ENCODE measurements around the gene TOR2A.
"Not testable (repeated sequence)": the region's sequence is repeated elsewhere in the genome, so short reads cannot be mapped to it uniquely, and the experiment has no call there.

The TOR2A gene

DNA sequence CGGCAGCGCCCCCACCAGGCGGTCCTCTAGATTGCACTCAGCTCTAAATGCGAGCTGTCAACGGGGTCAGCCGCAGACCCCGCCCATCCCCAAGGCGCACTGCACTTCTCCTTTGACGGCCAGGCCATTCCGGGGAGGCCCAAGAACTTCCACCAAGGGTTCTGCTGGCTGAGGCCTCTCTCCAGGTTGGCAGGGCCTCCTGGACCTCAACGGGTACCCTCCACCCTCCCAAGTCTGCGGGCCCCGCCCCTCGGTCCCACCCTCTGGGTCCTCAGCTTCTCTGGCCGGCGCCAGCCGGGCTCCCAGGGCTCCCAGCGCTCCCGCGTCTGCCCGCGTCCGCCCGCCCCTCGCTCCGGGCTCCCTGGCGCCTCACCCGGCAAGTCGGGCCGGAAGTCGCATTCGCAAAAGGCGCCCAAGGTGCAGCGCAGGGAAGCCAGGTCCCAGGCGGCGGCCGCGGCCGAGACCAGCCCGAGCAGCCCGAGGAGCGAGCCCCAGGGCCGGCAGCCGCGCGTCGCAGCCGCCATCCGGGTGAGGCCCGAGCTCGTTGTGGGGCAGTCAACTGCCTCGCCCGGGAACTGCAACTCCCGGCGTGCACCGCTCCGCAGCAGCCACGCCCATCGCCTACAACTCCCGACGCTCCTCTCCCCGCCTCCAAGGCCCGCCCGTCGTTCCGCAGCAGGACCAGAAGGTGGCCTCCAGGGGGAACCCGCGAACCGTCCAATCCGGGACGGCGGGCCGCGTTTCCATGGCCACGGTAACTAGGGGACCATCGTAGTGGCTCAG is at the start of gene TOR2A:
TSS of gene TOR2A (minus strand) at position 548 of the 783 bp plus-strand sequence. CDS start at position 524, 24 bp downstream.
- DNase-seq: peak; percentile 99

DNA sequence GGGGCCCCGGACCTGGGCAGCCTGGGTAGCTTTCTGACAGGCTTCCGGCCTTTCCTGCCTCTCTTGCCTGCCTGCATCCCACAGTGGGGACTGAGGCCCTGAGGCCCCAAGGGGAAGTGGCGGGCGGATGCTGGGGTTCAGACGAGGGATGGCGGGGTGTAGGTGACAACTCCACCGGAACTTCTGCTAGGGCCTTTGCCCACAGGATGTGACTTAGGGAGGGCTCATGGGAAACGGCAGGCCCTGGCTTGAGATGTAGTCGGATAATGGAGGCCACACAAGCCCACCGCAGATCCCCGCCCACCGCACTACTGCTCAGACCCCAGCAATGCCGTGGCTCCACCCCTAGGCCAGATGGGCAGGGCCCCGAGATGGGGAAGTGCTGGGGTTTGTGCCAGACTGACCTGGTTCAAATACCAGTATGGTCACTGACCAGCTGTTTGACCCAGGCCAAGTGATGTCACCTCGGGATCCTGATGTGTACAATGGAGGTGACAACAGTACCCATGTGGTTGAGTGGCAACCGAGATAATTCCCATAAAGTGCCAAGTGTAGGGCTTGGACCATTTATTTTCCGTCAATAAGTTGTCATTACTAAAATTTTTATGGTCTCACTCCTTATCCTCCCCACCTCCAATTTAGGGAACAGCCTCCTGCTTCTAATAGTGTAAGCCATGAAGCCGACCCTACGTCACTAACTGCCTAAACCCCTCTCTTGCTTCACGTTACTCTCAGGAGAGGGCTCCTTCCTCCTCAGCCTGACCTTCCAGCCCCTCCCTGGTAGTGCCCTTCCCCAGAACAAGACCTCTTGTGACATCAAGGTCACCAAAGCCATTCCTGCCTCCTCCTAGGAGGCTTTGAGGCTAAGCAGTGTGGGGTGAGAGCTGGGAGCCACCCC is 48.3 kb upstream of the TOR2A start:
- peak; percentile 88 for DNase-seq

DNA sequence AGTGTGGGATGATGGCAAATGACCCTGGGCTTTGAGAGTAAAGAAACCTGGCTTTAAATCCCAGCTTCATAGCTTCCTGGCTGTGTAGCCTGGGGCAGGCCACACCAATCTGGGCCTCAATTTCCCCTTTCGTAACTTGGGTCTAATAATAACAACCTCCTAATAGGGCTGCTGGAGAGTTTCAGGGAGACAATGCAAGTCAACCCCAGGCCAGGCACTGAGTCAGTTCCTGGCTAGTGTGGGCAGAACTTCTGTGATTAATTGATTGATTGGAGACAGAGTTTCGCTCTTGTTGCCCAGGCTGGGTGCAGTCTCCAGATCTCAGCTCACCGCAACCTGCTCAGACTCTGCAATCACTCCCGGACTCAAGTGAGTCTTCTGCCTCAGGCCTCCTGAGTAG is 46.7 kb upstream of the TOR2A start:
- no peak for DNase-seq

DNA sequence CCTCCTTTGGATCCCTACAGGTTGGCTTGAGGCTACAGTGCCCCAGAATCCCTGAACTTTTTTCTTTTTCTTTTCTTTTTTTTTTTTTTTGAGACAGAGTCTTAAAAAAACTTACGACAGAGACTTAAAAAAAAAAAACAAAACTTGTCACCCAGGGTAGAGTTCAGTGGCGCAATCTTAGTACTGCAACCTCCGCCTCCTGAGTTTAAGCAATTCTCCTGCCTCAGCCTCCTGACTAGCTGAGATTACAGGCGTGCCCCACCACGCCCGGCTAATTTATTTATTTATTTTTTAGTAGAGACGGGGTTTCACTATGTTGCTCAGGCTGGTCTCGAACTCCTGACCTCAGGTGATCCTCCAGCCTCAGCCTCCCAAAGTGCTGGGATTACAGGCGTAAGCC is 45.8 kb upstream of the TOR2A start:
- DNase-seq: not testable (repeated sequence)

DNA sequence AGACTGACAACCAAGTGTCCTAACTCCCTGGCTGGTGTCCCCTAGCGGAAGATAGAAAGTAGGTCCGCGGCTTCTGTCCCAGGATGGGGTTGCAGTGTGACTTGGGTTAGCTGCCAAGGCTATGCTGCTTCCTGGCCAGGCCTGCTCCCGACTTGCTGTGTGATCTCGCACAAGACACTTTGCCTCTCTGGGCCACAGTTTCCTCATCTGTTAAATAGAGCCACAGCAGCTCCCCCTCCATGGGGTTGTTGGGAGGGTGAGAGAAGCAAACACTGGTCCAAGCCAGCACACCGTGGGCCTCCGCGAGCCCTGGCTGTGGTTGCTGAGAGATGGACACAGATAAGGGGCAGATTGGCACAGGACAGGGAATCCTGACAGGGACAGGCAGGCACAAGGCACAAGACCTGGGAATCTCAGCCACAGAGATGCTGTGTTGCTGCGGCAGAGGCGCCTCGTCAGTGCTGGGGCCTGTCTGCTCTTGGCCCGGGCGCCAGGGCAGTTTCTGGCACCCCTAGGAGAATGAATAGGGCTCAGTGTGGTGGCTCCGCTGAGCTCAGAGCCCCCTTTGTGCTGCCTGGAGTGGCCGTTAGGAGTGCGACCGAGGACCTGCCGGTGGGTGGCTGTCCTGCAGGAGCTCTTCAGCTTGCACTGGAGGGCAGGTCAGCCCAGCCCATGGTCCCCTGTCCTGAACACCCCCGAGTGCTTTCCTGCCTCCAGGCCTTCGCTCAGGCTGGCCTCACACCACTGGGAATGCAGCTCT is 45.2 kb upstream of the TOR2A start:
- DNase-seq: no peak

DNA sequence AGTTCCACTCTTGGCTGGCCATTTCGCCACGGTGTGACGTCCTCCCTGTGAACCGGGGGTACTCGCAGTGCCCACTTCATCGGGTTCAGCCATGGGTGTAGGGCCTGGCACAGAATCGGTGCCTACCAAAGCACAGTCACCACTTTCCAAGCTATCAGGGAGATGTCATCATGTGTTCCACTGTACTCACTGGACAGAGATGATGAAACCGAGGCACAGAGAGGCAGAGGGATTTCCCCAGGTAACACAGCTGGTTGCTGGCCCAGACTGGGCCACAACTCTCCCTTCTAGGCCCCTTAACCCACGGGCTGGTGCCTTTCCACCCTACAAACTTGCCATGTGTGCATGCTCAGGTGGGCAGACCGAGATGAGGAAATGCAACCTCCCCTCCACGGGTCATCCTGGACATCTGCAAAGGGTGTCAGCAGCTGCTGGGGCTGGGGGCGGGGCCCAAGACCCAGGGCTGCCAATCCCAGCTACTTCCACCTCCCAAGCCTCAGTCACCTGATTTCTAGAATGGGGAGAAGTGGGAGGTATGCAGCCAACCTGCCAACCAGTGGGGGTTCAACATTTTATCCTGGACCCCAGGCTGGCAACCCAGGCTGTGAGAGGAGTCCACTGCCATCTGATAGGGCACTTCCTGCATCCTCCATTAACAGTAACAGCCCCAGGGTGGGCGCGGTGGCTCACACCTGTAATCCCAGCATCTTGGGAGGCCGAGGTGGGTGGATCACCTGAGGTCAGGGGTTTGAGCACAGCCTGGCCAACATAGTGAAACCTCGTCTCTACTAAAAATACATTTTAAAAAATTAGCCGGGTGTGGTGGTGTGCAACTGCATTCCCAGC is 44.3 kb upstream of the TOR2A start:
- peak; percentile 73 for DNase-seq

DNA sequence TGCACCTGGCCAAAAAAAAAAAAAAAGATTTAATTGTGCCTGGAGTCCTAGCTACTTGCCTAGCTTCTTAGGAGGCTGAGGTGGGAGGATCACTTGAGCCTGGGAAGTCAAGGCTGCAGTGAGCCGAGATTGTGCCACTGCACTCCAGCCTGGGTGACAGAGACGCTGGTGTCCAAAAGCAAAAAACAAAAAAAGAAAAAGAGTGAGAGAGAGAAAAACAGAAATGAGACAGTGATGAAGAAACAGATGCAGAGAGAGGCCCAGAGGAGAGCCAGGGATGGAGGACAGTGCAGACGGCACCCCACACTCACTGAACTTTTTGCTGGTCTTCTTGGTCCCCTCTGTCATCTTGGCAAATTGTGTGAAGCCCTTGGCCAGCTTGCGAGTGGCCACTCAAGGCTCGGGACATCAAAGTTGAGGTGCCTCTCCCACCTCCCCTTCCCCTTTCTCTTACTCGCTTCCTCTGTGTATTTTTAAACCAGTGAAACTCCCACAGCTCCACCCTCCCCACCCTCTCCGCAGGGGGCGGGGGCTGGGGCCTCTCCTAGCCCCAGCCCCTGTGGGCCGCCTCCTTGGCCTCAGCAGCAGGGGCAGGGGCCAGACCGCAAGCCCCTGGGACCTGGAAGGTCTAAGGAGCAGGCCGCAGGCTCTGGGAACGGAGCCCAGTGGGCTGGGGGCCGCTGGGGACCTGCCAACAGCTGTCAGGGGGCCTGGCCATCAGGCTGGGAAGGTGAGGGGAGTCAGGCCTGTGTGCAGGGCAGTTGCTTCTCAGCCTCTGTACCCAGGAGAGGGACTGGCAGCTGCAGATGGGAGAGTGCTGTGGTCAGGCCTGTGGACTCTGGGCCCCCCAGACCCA is 43.4 kb upstream of the TOR2A start, which contains the start of gene SH2D3C:
TSS of gene SH2D3C (minus strand) at position 387 of the 856 bp plus-strand sequence. CDS start at position 348, 39 bp downstream.
- DNase-seq: peak; percentile 56

DNA sequence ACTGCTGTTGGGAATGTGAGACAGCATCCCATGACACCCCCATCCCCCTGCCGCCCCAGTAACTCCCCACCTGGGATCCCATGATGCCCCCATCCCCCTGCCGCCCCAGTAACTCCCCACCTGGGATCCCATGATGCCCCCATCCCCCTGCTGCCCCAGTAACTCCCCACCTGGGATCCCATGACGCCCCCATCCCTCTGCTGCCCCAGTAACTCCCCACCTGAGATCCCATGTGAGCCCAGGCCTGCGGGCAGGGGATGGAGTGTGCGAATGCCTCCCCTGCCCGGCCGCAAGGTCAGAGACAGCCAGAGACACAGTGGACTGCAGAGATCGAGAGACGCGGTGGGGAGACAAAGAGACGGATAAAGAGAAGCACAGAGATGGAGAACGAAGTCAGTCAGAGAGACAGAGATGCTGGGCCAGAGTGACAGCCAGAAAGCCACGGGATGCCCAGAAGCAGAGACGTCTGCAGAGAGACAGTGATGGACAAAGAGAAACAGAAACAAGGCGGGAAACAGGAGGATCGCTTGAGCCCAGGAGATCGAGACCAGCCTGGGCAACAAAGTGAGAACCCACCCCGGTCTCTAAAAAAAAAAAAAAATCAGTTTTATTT is 42.4 kb upstream of the TOR2A start:
- no peak for DNase-seq

DNA sequence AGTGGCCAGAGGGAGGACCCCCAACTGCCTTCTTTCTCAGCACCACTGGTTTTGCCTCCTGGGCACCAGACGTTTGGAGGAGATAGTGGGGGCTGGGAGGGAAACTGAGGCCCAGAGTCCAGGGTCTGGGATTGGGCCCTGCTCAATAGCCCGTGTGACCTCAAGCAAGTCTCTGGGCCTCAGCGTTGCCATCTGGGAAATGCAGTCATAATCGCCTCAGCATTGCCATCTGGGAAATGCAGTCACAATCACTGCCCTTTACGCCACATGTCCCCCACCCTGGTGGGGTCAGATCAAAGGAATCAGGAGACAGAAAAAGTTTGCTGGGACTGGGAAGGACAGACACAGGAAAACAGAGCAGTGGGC is 41.8 kb upstream of the TOR2A start:
- DNase-seq: no peak

DNA sequence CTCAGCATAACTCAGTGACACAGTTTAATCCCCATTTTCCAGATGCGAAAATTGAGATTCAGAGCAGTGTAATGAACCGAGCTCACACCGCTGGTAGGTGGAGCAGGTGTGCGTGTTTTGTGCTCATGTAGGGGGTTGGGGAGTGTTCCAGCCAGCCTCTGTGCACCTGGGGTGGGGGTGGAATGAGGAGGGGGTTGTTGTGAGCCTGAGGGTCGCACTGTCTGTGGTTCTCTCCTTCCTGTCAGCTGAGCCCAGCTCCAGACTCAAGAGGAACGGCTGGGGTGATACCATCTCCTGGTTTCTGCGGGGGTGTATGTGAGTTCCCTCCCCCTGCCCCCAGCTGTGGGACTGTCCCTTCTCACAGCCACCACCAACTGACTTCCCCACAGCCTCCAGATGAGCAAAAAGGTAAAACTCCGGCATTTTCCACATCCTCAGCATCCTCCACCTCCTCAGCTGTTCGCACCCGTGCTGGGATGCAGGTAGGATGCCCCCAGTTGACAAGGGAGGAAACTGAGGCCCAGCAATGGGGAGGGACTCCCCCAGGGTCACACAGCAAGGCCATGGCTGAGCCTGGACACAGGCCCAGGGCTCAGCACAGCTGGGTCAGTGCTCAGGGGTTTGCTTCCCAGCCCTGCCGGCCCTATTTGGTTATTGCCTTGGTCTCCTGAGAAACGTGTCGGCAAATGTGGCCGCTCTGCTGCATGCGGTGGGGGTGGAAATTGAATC is 41.3 kb upstream of the TOR2A start:
- DNase-seq: peak; percentile 86

DNA sequence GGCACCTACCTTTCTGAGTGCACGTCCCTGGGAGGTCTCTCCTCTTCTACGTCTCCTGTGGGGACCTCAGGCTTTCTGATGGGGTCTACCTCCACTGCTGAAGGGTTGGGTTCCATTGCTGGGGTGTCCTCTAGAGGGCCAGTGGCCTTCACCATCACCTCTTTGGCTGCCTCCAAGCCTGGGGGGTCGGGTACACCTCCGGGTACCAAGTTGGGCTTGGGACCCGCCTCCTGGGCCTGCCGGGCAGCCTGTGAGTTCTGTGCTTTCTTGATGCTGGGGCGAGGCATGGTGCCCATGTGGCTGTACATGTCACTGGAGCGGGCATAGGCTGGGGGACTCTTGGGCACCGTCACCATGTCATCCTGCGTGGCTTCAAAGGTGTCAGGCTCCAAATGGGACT is 38.9 kb upstream of the TOR2A start:
- DNase-seq: no peak

DNA sequence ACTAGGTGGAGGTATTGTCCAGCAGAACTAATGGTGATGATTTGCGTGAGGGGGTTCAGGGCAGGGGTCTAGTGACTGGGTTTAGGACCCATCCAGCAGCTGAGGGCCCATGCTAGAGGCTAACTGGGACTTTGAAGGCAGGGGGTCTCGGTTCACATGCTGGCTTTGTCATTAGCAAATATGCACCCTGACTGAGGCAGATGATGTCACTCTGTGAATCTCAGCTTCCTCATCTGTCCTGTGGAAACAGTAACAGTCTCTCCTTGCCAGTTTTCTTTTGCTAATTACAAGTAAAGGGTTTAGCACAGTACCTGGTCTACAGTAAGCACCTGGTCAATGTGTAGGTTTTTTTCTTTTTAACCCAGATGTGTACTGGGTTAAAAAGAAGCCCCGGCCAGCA is 38.2 kb upstream of the TOR2A start:
- no peak for DNase-seq

DNA sequence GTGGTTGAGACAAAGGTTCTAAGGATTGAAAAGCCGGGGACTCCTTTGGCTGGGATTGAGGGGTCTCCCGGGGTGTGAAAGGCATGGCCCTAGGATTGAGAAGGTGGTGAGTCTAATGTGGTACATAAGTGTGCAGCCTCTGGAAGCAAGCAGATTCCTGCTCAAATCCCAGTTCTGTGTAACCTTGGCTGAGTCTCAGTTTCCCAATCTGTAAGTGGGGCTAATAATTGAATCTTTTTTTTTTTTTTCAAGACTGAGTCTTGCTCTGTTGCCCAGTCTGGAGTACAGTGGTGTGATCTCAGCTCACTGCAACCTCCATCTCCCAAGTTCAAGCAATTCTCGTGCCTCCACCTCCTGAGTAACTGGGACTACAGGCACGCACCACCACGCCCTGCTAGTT is 37.5 kb upstream of the TOR2A start:
- no peak for DNase-seq

DNA sequence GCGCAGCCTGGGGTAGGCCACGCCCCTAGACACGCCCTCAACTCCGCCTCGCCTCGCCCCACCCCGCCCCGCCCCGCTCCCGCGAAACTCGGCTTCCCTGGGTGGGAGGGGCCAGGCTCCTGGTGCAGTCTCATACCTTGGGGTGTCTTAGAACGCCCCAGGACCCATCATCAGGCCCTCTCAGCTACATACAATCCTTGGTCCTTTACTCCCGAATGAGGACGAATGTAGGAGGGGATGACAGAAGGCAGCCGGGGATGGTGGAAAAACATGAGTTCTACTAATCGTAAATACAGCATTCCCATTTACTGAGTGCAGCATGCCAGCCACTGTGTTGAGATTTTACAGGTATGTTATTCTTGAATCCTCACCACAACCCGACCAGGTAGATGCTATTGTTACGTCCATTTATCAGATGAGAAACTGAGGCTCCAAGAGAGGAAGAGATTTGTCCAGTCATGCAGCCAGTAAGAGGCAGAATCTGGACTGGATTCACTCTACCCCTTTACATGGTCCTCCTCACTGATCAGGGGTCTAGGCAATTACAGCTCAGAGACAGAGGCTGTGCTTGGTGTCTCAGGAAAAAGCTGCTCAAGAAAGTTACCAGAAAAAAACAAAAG is 36.6 kb upstream of the TOR2A start:
- DNase-seq: no peak

DNA sequence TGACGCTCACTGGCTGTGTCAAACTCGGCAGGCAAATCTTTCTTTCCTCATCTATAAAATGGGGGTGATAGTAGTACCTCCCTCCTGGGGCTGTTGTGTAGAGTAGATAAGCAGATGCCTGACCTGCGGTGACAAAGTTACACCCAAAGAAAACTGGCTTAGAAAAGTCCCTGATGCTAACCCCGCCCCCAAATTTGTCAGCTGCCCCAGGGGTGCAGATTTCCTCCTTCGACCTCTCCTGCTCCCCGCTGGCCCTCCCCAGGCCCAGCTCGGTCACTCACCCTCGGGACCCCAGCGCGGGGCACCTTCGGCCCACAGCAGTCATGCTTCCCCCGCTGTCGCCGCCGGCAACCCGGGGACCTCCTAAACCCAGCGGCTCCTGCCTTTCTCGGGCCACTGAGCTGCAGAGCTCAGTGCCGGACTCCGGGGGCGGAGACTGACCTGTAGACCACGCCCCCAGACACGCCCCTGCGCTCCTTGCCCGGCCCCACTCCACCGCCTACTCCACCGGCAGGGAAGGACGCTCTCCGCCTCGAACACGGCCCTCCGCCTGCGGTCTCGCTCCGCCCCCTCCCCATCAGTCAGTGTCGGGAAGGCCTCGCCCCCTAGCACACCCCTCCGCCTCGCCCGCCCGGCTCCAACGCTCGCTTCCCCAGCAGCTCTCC is 35.9 kb upstream of the TOR2A start:
- peak; percentile 97 for DNase-seq

DNA sequence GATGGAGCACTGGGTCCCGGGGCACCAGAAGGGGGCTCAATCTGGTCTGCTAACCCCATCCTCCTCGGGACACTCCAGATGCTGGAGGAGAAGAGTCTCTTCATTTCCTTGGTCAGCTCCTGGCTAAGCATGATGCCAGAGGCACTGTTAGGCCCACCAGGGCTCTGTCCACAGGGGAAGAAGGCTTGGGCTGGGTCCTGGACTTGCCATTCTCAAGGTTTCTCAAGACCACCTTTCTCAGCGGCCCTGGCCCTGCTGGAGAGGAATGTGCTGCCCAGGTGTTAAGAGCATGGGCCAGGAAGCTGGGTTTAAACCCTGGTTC is 35.5 kb upstream of the TOR2A start:
- DNase-seq: no peak

DNA sequence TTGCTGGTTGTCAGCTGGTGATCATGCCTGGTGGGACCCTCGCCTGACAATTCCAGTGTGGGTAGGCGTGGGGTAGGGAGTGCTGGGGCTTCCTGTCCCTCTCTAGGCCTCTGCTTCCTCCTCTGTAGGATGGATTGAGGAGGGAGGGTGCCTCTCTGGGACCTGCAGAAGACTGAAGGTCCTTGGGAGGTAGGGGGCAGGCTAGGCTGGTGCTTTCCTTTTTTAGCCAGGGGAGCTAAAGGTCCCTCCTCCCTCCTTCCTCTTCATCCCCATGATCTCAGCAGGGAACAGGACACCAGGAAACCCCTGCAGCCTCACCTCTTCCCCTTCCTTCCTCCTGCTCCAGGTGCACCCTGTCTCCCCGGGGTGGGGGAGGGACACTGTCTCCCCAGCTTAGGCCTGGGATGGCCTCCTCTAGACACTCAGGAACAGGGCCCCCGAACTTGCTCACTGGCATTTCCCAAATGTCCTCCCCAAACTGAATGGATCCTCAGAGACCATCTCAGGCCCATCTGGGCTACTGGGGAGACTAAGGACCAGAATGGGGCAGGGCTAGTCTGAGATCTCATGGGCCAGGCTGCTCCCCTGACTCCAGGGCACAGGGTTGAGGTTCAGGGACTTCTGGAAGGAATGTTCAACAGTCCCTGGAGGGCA is 35.0 kb upstream of the TOR2A start:
- DNase-seq: no peak

DNA sequence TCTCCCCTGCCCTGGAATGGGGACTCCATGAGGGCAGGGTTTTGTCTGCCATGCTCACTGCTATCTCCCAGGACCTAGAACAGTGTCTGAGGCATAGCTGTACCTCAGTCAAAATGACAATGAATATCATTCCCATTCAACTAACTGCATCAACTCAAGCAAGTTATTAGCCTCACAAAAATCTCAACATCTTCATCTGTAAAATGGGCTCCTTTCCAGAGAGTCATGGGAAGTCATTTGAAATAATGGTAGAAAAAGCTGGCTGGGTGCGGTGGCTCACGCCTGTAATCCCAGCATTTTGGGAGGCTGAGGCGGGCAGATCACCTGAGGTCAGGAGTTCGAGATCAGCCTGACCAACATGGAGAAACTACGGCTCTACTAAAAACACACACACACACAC is 34.0 kb upstream of the TOR2A start:
- DNase-seq: no peak

DNA sequence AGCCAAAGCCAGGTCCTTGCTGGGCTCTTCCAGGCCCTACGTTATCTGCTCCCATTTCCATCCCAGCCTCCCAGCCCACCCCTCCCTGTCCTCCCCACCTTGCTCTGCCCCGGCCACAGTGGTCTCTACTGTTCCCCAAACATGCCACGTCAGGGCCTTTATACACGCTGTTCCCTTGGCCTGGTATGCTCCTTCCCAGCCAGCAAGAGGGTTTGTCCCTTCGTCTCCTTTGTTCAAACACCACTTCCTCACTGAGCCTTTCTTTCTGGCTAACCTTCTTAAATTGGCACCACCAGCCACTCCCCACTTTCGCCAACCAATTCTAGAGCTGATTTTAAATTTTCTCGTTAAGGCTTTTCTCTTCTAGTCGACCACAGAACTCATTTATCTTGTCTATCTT is 33.6 kb upstream of the TOR2A start:
- DNase-seq: no peak

Measured in CD4-positive, alpha-beta T cell treated with Interleukin-12 subunit alpha and Interleukin-12 subunit beta, for 1 hour (primary cell).